DMS153 treated with DMSO at 0.1 percent for 48 hours (cell line): ENCODE measurements around the gene PCDHB12.

ENCODE experiments used
- DNase-seq: peaks from one replicate; lab custom pipeline; 2025; ENCODE audit not compliant: unreplicated experiment; lab: John Stamatoyannopoulos, UW

PCDHB12 gene

DNA sequence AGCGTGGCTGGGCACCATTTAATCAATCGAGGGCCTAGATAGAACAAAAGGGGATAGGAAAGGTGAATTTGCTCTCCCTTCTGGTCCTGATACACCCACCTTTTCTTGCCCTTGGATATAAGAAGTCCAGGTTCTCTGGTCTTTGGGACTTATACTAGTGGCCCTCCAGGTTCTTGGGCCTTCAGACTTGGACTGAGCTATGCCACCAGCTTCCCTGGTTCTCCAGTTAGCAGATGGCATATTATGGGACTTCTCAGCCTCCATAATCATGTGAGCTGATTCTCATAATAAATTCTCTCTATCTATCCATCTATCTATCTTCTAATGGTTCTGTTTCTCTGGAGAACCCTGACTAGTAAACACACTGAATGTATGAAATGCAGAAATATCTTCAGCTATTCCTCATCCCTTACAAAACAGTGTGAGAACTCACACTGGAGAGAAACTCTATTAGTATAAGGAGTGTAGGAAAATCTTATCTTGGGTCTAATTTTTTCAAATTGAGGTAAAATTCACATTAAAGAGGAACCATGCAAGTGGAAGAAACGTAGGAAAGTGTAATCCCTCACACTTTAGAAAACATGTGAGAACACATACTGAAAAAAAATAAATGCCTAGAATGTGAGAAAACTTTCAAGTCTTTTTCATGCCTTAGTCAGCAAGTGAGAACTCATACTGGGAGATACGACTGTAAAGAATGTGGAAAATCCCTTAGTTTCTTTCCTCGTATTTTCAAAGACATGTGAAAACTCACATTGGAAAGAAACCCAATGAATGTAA, 52.1 kb downstream of the PCDHB12 start:
- DNase-seq, result no peak

DNA sequence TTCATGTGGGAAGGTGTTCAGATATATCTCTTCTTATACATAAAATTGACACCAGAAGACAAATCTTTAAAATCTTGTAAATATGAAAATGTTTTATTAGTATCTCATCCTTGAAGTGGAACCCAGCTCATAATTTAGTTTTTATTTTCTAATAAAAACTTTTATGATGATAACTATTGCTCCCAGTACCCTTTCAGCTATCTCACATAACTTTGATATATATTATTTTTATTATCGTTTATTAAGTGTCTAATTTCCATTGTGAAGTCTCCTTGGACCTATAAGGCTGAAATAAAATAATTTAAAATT, 52.7 kb downstream of the PCDHB12 start:
- no peak for DNase-seq
